Testis (tissue), 3 donors: Measurements from ENCODE around the gene RNF144B. TPM values are rescaled to one million over a fixed set of nuclear protein-coding genes. Genes with fewer than 3 reads are reported as not detected.

Experiments used
- DNase-seq: peaks from one replicate; pipeline ENCODE4 v3.0.0-alpha.2; 2019
- H3K27ac ChIP-seq, 2 donors: fragments of 200-600 bp; sonication (generic); one replicate each; pipeline ENCODE4 v1.5.1; 2019
- H3K27me3 ChIP-seq: fragments of 200-600 bp; sonication (generic); one replicate; pipeline ENCODE4 v1.5.1; 2019
- H3K36me3 ChIP-seq: fragments of 200-600 bp; sonication (generic); one replicate; pipeline ENCODE4 v1.5.1; 2017; ENCODE audit warnings: low read depth; ENCODE audit errors: missing control alignments
- H3K4me1 ChIP-seq: fragments of 200-600 bp; sonication (generic); one replicate; pipeline ENCODE4 v1.5.1; 2019
- H3K4me3 ChIP-seq, 2 donors: fragments of 200-600 bp; sonication (generic); one replicate each; pipeline ENCODE4 v1.5.1; 2017 to 2019
- H3K9me3 ChIP-seq: fragments of 200-600 bp; sonication (generic); one replicate; pipeline ENCODE4 v1.5.1; 2017
- CTCF ChIP-seq, 3 experiments: fragments of 450-650 bp in 2 of 3; fragments of 200-600 bp in 1 of 3; sonication (generic) in 1 of 3; IDR thresholded peaks; one replicate each; pipeline ENCODE4 v1.5.1; 2016 to 2019; ENCODE audit warnings: antibody characterized with exemption in 3 of 3, mild to moderate bottlenecking in 2 of 3, moderate library complexity in 1 of 3
- POLR2A ChIP-seq: fragments of 450-650 bp; IDR thresholded peaks from one replicate; pipeline ENCODE4 v1.6.1; 2017; ENCODE audit warnings: antibody characterized with exemption, mild to moderate bottlenecking, moderate library complexity
- WGBS, 2 donors: methylation state at CpG; one replicate each; pipeline ENCODE4 v1.1.5; 2018; 5-methylcytosine and 5-hydroxymethylcytosine counted together
- intact Hi-C: fragments of 100-400 bp; cut with DNase I; formaldehyde crosslinking; loops from one replicate; pipeline ENCODE4 v1.15.1; 2023; ENCODE audit warnings: low total_unique reads
- polyA plus RNA-seq: library from polyadenylated mRNA; stranded (reverse); fragments of 350-450 nt; fragmentation: Illumina TruSeq; extraction: RNeasy Lipid Tissue Mini Kit (QIAGEN cat#74804); gene quantifications from one replicate; pipeline ENCODE4 v1.2.3, GENCODE V29; 2014; ENCODE audit warnings: low read depth, low replicate concordance; ENCODE audit not compliant: insufficient read depth
- total RNA-seq, 2 donors: library from RNA; depleted of rRNA; stranded (reverse); fragments of >200 nt; gene quantifications; one replicate each; pipeline ENCODE4 v1.2.3, GENCODE V29; 2016

Gene RNF144B
- total and polyA plus RNA-seq, 3 donors from 2014 or later = 6.1 to 6.3 (median 6.1) TPM

- H3K36me3 ChIP-seq = no peaks in the 10 kb centered on the region
- H3K27me3 ChIP-seq = no peaks in the 10 kb centered on the region
- no peak overlapping the region for H3K4me3 ChIP-seq
- H3K9me3 ChIP-seq = no peaks in the 10 kb centered on the region
- no peak overlapping the region for H3K27ac ChIP-seq
- DNase-seq = no peak
- whole genome bisulfite sequencing, 2 donors = 80 to 88% methylated on average over 4 of the region's 4 CpGs
- TF ChIP-seq CTCF (IDR thresholded peaks at IDR 0.05) = no peak
- no peak for TF ChIP-seq POLR2A
- H3K4me1 ChIP-seq = no peaks in the 10 kb centered on the region
- intact Hi-C loops = no loop called here
These were observed 6.9 kb upstream of the RNF144B start for GRCh38 chr6:18380158-18380836.

GRCh38 chr6:18380851-18381250 lies 6.3 kb upstream of the RNF144B start:
- Histone ChIP-seq H3K4me3 (no peak overlapping the region), H3K27me3 (no peaks in the 10 kb centered on the region), H3K4me1 (no peaks in the 10 kb centered on the region), H3K27ac (no peak overlapping the region), H3K36me3 (no peaks in the 10 kb centered on the region), H3K9me3 (no peaks in the 10 kb centered on the region)
- 85 to 87% methylated on average over 4 of the region's 4 CpGs for WGBS, 2 donors
- DNase-seq = no peak
- intact Hi-C loops = no loop called here
- TF ChIP-seq CTCF (IDR thresholded peaks at IDR 0.05) (no peak), POLR2A (no peak)

GRCh38 chr6:18383441-18383840 lies 3.7 kb upstream of the RNF144B start:
- no peak for DNase-seq
- no peaks in the 10 kb centered on the region for H3K36me3 ChIP-seq
- H3K4me3 ChIP-seq = no peak overlapping the region
- intact Hi-C loops = no loop called here
- no peaks in the 10 kb centered on the region for H3K27me3 ChIP-seq
- TF ChIP-seq POLR2A (no peak), CTCF (IDR thresholded peaks at IDR 0.05) (no peak)
- WGBS, 2 donors = 92 to 94% methylated on average over 2 of the region's 2 CpGs
- peaks cover 12% of the 10 kb centered on the region for H3K4me1 ChIP-seq
- H3K9me3 ChIP-seq = no peaks in the 10 kb centered on the region
- H3K27ac ChIP-seq = no peak overlapping the region

GRCh38 chr6:18384621-18385020 lies 2.5 kb upstream of the RNF144B start:
- Histone ChIP-seq H3K27me3 (no peaks in the 10 kb centered on the region), H3K4me1 (peaks cover 13% of the 10 kb centered on the region), H3K4me3 (no peak overlapping the region), H3K36me3 (no peaks in the 10 kb centered on the region), H3K9me3 (no peaks in the 10 kb centered on the region), H3K27ac (no peak overlapping the region)
- DNase-seq = no peak
- intact Hi-C loops = no loop called here
- WGBS, 2 donors = 92 to 93% methylated on average over 4 of the region's 4 CpGs
- TF ChIP-seq POLR2A (no peak), CTCF (IDR thresholded peaks at IDR 0.05) (no peak)
